GM23248 (cell line): Measurements from ENCODE around the gene TSPOAP1.

Source experiments
- EZH2 ChIP-seq: fragments of 200-600 bp; sonication (generic); IDR thresholded peaks from 2 replicates; pipeline ENCODE4 v1.6.1; 2018; ENCODE audit warnings: antibody characterized with exemption, mild to moderate bottlenecking; ENCODE audit not compliant: insufficient read depth, poor library complexity, severe bottlenecking
- EZH2phosphoT487 ChIP-seq: fragments of 200-600 bp; sonication (generic); IDR thresholded peaks from 2 replicates; pipeline ENCODE4 v1.6.1; 2018; ENCODE audit warnings: antibody characterized with exemption, moderate library complexity, mild to moderate bottlenecking, low read depth; ENCODE audit not compliant: insufficient read depth

DNA sequence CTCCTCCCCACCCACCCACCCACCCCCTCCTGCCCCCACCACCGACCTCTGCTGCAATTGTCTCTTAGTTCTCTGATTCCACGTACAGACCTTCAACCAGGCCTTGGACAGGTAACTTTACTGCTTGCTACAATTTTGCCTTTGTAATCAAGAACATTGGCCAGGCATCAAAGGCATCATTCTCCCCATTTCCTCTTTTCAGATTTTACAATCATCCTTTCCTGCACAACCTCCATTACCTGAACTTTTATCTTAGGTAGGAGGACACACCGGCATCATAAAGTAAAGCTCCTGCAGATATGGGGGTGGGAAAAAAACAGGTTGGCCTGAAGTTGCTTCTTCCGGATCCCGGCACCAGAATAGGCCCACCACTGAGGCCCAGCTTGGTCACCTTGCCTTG, 49.1 kb upstream of the TSPOAP1 start:
- TF ChIP-seq EZH2 = no peak
- no peak for TF ChIP-seq EZH2phosphoT487
